ENCODE data around the gene CFAP126.

DNA sequence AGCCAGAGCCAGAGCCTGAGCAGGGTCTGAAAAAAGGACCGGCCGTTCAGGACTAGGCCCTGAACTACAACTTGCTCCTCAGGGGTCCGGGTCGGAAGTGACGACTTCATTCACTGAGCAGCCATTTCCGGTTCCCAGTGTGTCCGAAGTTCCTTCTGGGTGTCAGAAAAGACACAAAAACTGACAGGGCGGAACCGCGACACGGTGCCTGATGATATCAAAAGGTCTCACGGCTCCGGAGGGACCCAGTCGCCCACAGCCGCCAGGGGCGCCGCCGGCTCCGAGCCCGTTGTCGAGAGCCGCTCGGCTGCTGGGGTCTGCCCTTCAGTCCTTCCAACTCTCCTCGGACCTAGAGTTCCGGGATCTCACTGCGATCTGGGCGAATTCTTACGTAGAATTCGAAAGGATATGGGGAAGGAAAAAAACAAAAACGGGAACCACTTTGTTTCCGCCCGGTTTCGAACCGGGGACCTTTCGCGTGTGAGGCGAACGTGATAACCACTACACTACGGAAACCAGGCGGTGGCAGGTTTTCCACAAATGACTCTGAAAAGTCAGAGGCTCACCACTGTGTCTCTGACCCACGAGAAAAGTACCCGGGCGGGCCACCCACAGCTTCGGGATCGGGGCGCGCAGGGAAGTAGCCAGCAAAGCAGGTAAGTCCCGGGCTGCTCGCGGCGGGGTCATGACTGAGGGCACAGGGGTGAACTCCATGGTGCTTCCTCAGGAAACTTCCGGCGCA is 31.8 kb upstream of the CFAP126 start:
- TF ChIP-seq SUZ12 (IDR thresholded peaks at IDR 0.05; ENCODE audit: extremely low read depth, insufficient read depth, insufficient read length) (no peak), ZNF274 (IDR thresholded peaks at IDR 0.05; ENCODE audit: low read depth, low read length) (no peak), YY1 (IDR thresholded peaks at IDR 0.05; ENCODE audit: insufficient read depth, insufficient read length) (no peak)

Measured in NT2/D1 (cell line).